HG03342 (cell line): ENCODE data around the gene RNF181.
"Not testable (repeated sequence)": the region's sequence is repeated elsewhere in the genome, so short reads cannot be mapped to it uniquely, and the experiment has no call there.

ENCODE experiments used
- ATAC-seq: cut with Tn5 transposase; IDR thresholded peaks from one replicate; pipeline ENCODE4 v1.9.1; 2021; ENCODE audit warnings: mild to moderate bottlenecking, moderate library complexity; ENCODE audit not compliant: unreplicated experiment

Gene RNF181

GRCh38 chr2:85575739-85576138 lies 19.8 kb upstream of the RNF181 start:
- ATAC-seq, result no peak

- no peak for ATAC-seq
Measured at GRCh38 chr2:85577063-85577385, 18.5 kb upstream of the RNF181 start.

GRCh38 chr2:85577386-85578242 lies 17.9 kb upstream of the RNF181 start, which contains the start of gene VAMP8:
TSS of gene VAMP8 (plus strand) at chr2:85577586. CDS start at chr2:85577647, 61 bp downstream.
- ATAC-seq, result no peak

GRCh38 chr2:85578243-85579180 lies 17.0 kb upstream of the RNF181 start:
- no peak for ATAC-seq

- no peak for ATAC-seq
Measured at GRCh38 chr2:85579266-85579935, 16.1 kb upstream of the RNF181 start.

- no peak for ATAC-seq
Measured at GRCh38 chr2:85580206-85580605, 15.3 kb upstream of the RNF181 start.

GRCh38 chr2:85582492-85582891 lies 13.1 kb upstream of the RNF181 start:
- no peak for ATAC-seq

GRCh38 chr2:85583667-85584353 lies 11.7 kb upstream of the RNF181 start:
- peak; percentile 61 for ATAC-seq

GRCh38 chr2:85584354-85584856 lies 11.1 kb upstream of the RNF181 start, which contains the start of gene VAMP5:
TSS of gene VAMP5 (plus strand) at chr2:85584431. CDS start at chr2:85584491, 60 bp downstream.
- ATAC-seq, result peak; percentile 32

GRCh38 chr2:85584857-85585780 lies 10.4 kb upstream of the RNF181 start:
- ATAC-seq, result peak; percentile 41

GRCh38 chr2:85585781-85586105 lies 9.8 kb upstream of the RNF181 start:
- no peak for ATAC-seq

- ATAC-seq, result no peak
Measured at GRCh38 chr2:85588236-85588635, 7.3 kb upstream of the RNF181 start.

GRCh38 chr2:85588645-85589044 lies 6.9 kb upstream of the RNF181 start:
- ATAC-seq, result no peak

- no peak for ATAC-seq
Measured at GRCh38 chr2:85589181-85589580, 6.4 kb upstream of the RNF181 start.

- no peak for ATAC-seq
Measured at GRCh38 chr2:85589982-85590791, 5.4 kb upstream of the RNF181 start.

GRCh38 chr2:85590950-85591349 lies 4.6 kb upstream of the RNF181 start:
- ATAC-seq, result no peak

- ATAC-seq, result no peak
Measured at GRCh38 chr2:85591563-85591962, 4.0 kb upstream of the RNF181 start.

GRCh38 chr2:85592299-85592698 lies 3.2 kb upstream of the RNF181 start:
- not testable (repeated sequence) for ATAC-seq

GRCh38 chr2:85593023-85593422 lies 2.5 kb upstream of the RNF181 start:
- no peak for ATAC-seq
